ENCODE results near the gene ADPRHL1. TPM values are rescaled to one million over a fixed set of nuclear protein-coding genes. Genes with fewer than 3 reads are reported as not detected.
A peak's percentile ranks its signal among the peaks of the same experiment; 100 is the strongest.

ADPRHL1 gene
- total RNA-seq, 4 donors from 2014 or later = 1.9 to 9.4 (median 6.5) TPM

DNA sequence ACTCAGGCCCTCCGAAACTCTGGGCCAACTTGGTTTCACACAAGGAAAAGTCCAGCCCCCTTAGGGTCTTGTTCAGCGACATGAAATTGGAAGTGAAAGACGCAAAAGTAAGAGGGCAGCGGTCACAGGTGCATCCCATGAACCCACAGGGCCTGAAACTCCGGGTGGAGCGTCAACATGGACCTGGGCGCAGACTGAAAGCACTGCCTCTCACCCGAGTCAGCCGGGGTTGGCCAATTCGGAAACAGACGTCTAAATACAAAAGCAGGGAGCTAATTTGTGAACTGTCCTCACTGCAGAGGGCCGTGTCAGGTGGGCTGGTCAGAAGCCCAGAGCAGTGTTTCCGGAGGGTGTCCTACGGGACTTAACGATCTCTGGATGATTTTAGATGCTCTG lies 26.7 kb downstream of the ADPRHL1 start:
- no peak overlapping the region for H3K4me3 ChIP-seq (ENCODE audit: low read depth, poor library complexity, severe bottlenecking)
- TF ChIP-seq, protein P1, sequence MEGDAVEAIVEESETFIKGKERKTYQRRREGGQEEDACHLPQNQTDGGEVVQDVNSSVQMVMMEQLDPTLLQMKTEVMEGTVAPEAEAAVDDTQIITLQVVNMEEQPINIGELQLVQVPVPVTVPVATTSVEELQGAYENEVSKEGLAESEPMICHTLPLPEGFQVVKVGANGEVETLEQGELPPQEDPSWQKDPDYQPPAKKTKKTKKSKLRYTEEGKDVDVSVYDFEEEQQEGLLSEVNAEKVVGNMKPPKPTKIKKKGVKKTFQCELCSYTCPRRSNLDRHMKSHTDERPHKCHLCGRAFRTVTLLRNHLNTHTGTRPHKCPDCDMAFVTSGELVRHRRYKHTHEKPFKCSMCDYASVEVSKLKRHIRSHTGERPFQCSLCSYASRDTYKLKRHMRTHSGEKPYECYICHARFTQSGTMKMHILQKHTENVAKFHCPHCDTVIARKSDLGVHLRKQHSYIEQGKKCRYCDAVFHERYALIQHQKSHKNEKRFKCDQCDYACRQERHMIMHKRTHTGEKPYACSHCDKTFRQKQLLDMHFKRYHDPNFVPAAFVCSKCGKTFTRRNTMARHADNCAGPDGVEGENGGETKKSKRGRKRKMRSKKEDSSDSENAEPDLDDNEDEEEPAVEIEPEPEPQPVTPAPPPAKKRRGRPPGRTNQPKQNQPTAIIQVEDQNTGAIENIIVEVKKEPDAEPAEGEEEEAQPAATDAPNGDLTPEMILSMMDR (IDR thresholded peaks at IDR 0.05) = no peak
- no peak for TF ChIP-seq POLR2A (IDR thresholded peaks at IDR 0.05)
- WGBS, 2 donors = 91 to 94% methylated on average over 15 of the region's 15 CpGs
- intact Hi-C loops (cut with DNase I; ENCODE audit: low total_unique reads) = no loop called here
- DNase-seq (ENCODE audit: low spot score in 2 of 2) = no peak

DNA sequence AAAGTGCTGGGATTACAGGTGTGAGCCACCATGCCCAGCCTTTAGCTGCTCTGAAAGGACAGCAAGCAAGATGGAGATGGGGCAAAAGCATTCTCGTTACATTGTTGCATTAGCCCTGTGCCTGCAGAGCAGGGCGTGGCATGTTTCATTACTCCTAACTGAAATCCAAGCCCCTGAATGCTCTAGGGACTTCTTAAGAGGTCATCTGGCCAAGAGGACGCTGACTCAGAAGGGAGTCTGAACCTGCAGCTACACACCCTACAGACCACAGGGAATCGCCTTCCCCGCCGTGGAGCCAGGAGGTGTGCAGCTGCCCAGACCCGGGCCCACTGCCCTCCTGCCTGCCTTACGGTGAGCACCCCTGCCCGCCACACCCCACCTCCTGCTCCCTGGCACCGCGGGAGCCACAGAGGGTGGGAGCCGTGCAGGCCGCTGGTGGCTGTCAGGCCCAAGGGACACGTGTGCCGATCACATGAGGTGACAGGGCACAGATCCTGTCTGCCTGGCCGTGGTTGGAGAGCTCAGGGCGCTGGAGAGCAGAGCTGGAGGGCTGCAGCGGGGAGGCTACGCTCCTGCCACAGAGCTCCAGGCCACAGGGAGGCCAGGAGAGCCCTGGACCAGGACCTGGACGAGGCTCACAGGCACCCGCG lies 27.2 kb downstream of the ADPRHL1 start:
- intact Hi-C loops (cut with DNase I; ENCODE audit: low total_unique reads) = no loop called here
- TF ChIP-seq, protein P1 (IDR thresholded peaks at IDR 0.05) = no peak
- no peak for TF ChIP-seq POLR2A (IDR thresholded peaks at IDR 0.05)
- 89 to 94% methylated on average over 16 to 22 of the region's 22 CpGs for WGBS, 2 donors
- no peak for DNase-seq (ENCODE audit: low spot score in 2 of 2)
- no peak overlapping the region for H3K4me3 ChIP-seq (ENCODE audit: low read depth, poor library complexity, severe bottlenecking)

DNA sequence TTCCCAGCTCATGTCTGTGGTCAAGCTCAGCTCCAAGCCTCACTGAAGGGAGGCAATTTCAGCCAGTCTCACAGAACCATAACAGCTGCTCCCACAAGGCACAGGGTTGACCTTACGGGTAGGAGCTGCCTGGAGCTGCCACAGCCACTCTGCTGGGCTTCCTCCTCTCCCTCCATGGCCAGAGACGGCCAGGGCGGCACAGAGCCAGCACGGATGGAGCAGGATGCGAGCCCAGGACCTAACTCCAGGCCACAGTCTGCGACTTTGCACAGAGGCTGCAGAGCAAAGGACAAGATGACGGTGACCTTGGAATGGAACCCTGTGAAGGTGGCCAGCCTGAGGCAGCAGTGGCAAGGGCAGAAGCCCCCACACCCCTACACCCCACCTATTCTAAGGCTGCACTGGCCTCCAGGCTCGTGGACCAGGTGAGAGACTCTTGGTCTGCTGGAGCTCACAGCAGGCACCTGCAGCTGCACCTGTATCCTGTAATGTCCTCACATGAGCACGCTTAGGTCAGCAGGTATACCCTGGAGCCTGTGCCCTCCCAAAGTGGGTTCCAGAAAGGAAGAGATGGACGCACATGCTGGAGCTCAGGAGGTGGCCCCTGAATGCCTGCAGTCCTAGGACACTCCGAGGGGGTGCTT lies 29.6 kb downstream of the ADPRHL1 start:
- no peak overlapping the region for H3K4me3 ChIP-seq (ENCODE audit: low read depth, poor library complexity, severe bottlenecking)
- DNase-seq (ENCODE audit: low spot score in 2 of 2) = no peak
- intact Hi-C loops (cut with DNase I; ENCODE audit: low total_unique reads) = no loop called here
- 83 to 86% methylated on average over 10 to 11 of the region's 11 CpGs for WGBS, 2 donors
- TF ChIP-seq POLR2A (IDR thresholded peaks at IDR 0.05) = no peak
- TF ChIP-seq, protein P1 (IDR thresholded peaks at IDR 0.05) = no peak

DNA sequence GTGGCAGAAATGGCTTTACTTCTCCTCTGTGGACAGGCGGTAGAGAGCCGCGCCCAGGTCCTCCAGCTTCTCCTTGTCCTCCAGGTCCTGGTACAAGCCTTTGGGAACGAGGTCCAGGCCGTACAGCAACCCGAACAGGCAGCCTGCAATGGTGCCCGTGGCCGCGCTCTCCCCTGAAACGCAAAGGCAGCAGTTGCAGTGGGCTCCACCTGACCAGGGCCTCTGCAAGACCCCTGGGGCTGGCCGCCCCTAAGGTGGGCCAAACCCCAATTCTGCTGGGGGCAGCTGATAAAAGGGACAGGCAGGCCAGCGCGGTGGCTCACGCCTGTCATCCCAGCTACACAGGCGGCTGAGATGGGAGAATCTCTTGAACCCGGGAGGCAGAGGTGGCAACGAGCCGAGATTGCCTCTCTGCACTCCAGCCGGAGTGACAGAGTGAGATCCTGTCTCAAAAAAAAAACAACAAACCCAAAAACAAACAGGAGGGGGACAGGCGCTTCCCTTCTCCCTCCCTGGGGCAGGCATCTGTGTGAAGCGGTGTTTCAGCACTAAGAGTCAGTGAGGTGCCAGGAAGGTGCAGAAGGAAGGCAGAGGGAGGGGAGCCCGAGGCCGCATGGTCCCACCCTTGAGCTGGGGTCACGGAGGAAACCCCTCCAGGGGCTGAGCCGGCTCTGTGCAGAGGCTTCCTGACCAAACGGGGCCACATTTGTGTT lies 30.3 kb downstream of the ADPRHL1 start:
- no peak overlapping the region for H3K4me3 ChIP-seq (ENCODE audit: low read depth, poor library complexity, severe bottlenecking)
- intact Hi-C loops (cut with DNase I; ENCODE audit: low total_unique reads) = no loop called here
- TF ChIP-seq POLR2A (IDR thresholded peaks at IDR 0.05) = no peak
- TF ChIP-seq, protein P1 (IDR thresholded peaks at IDR 0.05) = no peak
- DNase-seq (ENCODE audit: low spot score in 2 of 2) = peak in 1 of 2 donors; percentile 83
- WGBS, 2 donors = 82 to 93% methylated on average over 22 to 26 of the region's 26 CpGs

DNA sequence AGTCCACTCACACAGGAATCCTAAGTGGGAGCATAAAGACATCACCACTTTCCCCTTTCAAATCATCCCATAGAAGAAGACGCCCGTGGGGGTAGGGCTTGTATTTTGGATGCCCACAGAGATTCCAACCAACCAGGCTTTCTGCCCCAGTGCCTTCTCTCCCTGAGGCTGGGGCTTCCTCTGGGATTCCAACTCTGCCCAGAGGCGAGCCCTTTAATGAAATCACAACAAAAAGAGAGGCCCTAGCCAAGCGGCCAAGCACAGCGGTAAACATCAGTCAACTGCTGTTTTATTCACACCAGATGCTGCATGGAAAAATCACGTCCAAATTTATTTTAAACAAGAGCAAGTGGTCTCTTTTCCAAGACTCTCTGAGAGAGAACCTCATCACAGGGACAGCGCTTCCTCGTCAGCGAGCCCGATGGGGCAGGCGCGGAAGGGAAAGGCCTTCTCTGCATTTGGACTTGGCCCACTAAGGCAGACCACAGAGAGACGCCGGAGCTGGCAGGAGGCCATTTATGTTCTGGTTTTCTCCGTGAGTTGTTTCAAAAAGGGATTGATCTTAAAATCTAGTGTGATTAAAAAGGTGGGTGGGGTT lies 31.5 kb downstream of the ADPRHL1 start:
- intact Hi-C loops (cut with DNase I; ENCODE audit: low total_unique reads) = no loop called here
- no peak overlapping the region for H3K4me3 ChIP-seq (ENCODE audit: low read depth, poor library complexity, severe bottlenecking)
- DNase-seq (ENCODE audit: low spot score in 2 of 2) = no peak
- no peak for TF ChIP-seq POLR2A (IDR thresholded peaks at IDR 0.05)
- TF ChIP-seq, protein P1 (IDR thresholded peaks at IDR 0.05) = no peak
- WGBS, 2 donors = 48 to 52% methylated on average over 15 of the region's 15 CpGs
